Calu3 (cell line): Measurements from ENCODE around the gene C22orf42. TPM values are rescaled to one million over a fixed set of nuclear protein-coding genes. Genes with fewer than 3 reads are reported as not detected.

Experiments
- BruUV-seq: library from RNA; stranded (reverse); fragments of 400-500 nt; replicated peaks from 2 replicates; lab custom pipeline; 2021; lab: Mats Ljungman, UMichigan
- CTCF ChIA-PET: fragments of 300-600 bp; sonication (Branson Sonifier 250); formaldehyde crosslinking; loops from one replicate; lab custom pipeline; 2022; ENCODE audit warnings: antibody characterized with exemption; lab: Charles Lee
- DNase-seq: peaks from one replicate; pipeline ENCODE4 v3.0.0; 2022
- H3K27ac Mint-ChIP-seq: one replicate; pipeline ENCODE4 v1.8.0; 2022; ENCODE audit warnings: mixed read lengths; ENCODE audit not compliant: unreplicated experiment
- H3K27me3 Mint-ChIP-seq: one replicate; pipeline ENCODE4 v1.8.0; 2022; ENCODE audit warnings: mixed read lengths; ENCODE audit not compliant: unreplicated experiment
- H3K36me3 Mint-ChIP-seq: one replicate; pipeline ENCODE4 v1.8.0; 2022; ENCODE audit warnings: mild to moderate bottlenecking, moderate library complexity, mixed read lengths; ENCODE audit not compliant: insufficient read depth, unreplicated experiment
- H3K4me1 Mint-ChIP-seq: one replicate; pipeline ENCODE4 v1.8.0; 2022; ENCODE audit warnings: mild to moderate bottlenecking, low read depth, mixed read lengths; ENCODE audit not compliant: unreplicated experiment
- H3K4me3 Mint-ChIP-seq: one replicate; pipeline ENCODE4 v1.8.0; 2022; ENCODE audit warnings: mild to moderate bottlenecking, low read depth, moderate library complexity, mixed read lengths; ENCODE audit not compliant: unreplicated experiment
- H3K9me3 Mint-ChIP-seq: one replicate; pipeline ENCODE4 v1.8.0; 2022; ENCODE audit warnings: low read depth, mixed read lengths; ENCODE audit not compliant: unreplicated experiment
- intact Hi-C: fragments of 100-400 bp; cut with micrococcal nuclease; formaldehyde crosslinking; loops from one replicate; pipeline ENCODE4 v1.10.0; 2022; ENCODE audit not compliant: unreplicated experiment
- total RNA-seq: library from RNA; stranded (reverse); gene quantifications from 2 replicates; pipeline ENCODE4 v1.2.3, GENCODE V29; 2022
- TF ChIP-seq, protein P1 (sequence below): fragments of 200-600 bp; IDR thresholded peaks from one replicate; pipeline ENCODE4 v1.8.0; 2022; ENCODE audit warnings: antibody characterized with exemption; ENCODE audit not compliant: unreplicated experiment

The C22orf42 gene
- total RNA-seq, 1 experiment from 2014 or later, result not detected

DNA sequence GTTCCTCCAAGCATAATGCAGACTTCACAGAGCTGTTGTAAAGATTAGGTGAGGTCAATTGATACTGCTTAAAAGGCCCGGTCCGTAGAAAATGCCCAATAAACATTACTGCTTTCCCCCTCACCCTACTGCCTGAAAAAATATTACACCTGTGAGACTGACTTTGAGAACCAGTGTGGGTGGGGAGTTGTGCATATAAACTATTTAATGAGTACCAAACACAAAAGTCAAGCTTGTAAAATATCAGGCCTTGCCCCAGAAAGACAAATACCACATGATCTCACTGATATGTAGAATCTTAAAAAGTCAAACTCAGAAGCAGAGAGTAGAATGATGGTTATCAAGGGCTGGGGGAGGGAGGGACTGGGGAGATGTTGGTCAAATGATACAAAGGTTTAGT is 46.7 kb downstream of the C22orf42 start:
- CTCF ChIA-PET, result interaction anchor here (0.7 kb wide), 1 partner anchor 122 kb away, joined by 3 read pairs; no protein-coding TSS in a partner anchor
- H3K4me1 Mint-ChIP-seq, result no peaks in the 10 kb centered on the region
- TF ChIP-seq, protein P1, sequence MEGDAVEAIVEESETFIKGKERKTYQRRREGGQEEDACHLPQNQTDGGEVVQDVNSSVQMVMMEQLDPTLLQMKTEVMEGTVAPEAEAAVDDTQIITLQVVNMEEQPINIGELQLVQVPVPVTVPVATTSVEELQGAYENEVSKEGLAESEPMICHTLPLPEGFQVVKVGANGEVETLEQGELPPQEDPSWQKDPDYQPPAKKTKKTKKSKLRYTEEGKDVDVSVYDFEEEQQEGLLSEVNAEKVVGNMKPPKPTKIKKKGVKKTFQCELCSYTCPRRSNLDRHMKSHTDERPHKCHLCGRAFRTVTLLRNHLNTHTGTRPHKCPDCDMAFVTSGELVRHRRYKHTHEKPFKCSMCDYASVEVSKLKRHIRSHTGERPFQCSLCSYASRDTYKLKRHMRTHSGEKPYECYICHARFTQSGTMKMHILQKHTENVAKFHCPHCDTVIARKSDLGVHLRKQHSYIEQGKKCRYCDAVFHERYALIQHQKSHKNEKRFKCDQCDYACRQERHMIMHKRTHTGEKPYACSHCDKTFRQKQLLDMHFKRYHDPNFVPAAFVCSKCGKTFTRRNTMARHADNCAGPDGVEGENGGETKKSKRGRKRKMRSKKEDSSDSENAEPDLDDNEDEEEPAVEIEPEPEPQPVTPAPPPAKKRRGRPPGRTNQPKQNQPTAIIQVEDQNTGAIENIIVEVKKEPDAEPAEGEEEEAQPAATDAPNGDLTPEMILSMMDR, result no peak
- H3K36me3 Mint-ChIP-seq, result no peaks in the 10 kb centered on the region
- intact Hi-C loops, result no loop called here
- peaks cover 48% of the 10 kb centered on the region for H3K27me3 Mint-ChIP-seq
- DNase-seq, result no peak
- no TSS peak for BruUV-seq
- no peak overlapping the region for H3K27ac Mint-ChIP-seq
- H3K4me3 Mint-ChIP-seq, result no peak overlapping the region
- H3K9me3 Mint-ChIP-seq, result no peaks in the 10 kb centered on the region

DNA sequence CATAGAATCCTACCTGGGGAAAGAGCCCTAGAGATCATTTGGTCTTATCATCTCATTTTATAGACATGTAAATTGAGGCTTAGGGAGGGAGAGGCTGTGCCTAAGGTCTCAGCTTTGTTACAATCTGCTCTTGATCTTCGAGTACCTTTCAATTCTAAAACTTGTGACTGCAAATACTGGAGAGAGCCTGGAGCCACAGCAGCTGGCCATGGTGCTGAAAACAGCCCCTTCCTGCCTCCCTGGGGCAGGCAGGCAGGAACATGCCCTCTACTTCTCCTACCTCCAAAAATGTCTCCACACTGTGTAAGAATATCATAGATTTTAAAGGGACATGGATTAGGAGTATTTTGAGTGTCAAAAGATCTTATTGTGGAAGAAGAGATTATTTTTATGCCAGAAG is 52.2 kb downstream of the C22orf42 start:
- no peaks in the 10 kb centered on the region for H3K9me3 Mint-ChIP-seq
- DNase-seq, result peak; percentile 28

DNA sequence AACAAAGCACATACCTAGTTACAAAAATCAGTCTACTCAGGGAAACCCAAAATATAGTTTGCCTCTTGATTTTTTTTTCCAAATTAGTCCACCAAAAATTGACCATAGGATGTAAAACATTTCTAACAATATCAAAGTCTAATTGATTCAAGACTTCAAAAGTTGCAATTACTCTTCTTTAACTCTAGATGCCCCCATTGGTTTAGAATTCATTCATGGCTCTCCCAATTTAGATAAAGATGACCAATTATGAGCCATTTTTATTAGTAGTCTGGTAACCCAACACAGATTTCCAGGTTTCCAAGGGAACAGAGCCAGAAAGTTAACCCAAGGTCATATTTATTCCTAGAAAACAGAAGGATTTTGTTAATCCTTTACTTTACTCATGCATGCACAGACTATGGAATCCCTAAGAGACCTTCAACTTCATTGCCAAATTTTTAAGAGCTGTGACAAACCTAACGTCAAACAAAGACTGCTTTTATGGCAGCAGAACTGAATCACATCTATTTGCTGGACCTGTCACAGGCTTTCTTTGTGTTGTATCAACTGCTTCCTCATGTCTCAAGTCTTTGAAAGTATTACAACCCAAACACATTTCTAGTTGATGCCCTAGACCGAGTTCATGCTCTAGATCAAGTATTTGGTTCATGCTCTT is 55.3 kb downstream of the C22orf42 start:
- Mint-ChIP-seq H3K4me1 (peaks cover 18% of the 10 kb centered on the region), H3K36me3 (no peaks in the 10 kb centered on the region), H3K9me3 (no peaks in the 10 kb centered on the region), H3K4me3 (no peak overlapping the region), H3K27me3 (no peaks in the 10 kb centered on the region), H3K27ac (no peak overlapping the region)
- CTCF ChIA-PET, result interaction anchor here (0.6 to 1.9 kb wide), 5 partner anchors 20 to 562 kb away, joined by 3 to 13 read pairs (median 5); no protein-coding TSS in a partner anchor
- TF ChIP-seq, protein P1, result peak; percentile 40
- DNase-seq, result no peak
- intact Hi-C loops, result loop anchor here (1.0 to 5.0 kb wide), 4 partner anchors 99 to 254 kb away; partner anchors contain the start of gene RFPL3
- BruUV-seq, result no TSS peak

More for the DNA sequence above, 52.2 kb downstream of the C22orf42 start:
- CTCF ChIA-PET, result no interaction called here
- Mint-ChIP-seq H3K4me3 (no peak overlapping the region), H3K27me3 (peaks cover 26% of the 10 kb centered on the region), H3K4me1 (no peaks in the 10 kb centered on the region), H3K27ac (no peak overlapping the region), H3K36me3 (no peaks in the 10 kb centered on the region)
- TF ChIP-seq, protein P1, result no peak
- intact Hi-C loops, result no loop called here
- BruUV-seq, result no TSS peak

DNA sequence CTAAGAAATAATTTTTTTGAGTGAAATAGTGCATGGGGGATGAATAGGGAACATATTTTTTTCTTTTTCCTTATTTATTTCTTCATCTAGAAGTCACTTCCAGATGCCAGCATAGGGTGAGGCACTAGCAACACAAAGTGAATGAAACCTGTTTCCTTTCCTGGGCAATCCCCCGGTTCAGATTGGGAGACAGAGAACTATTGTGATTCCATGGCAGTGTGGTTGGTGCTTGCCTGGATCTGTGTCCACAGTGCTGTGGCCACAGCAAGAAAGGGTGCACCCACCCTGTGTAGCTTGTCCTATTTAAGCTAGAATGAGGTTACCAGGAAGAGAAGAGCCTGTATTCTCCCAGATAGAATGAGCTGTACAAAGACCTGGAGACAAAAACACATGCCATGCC is 58.4 kb downstream of the C22orf42 start:
- Mint-ChIP-seq H3K4me3 (no peak overlapping the region), H3K27me3 (no peaks in the 10 kb centered on the region), H3K36me3 (no peaks in the 10 kb centered on the region), H3K4me1 (peaks cover 18% of the 10 kb centered on the region), H3K27ac (no peak overlapping the region), H3K9me3 (no peaks in the 10 kb centered on the region)
- TF ChIP-seq, protein P1, result no peak
- BruUV-seq, result no TSS peak
- DNase-seq, result peak; percentile 58
- intact Hi-C loops, result loop anchor here (5.0 kb wide), 1 partner anchor 257 kb away; the partner anchor contains the start of gene RFPL3
- CTCF ChIA-PET, result interaction anchor here (1.7 kb wide), 1 partner anchor 130 kb away, joined by 4 read pairs; no protein-coding TSS in a partner anchor

Other genes starting within 250 kb of the C22orf42 start
- 179 and 197 TPM in 2 replicates for gene YWHAH, start 214.8 kb downstream of the C22orf42 start, total RNA-seq
- gene SLC5A1, start 116.0 kb downstream of the C22orf42 start, total RNA-seq, result 7.5 and 8.6 TPM in 2 replicates
- gene RFPL2, start 45.8 kb upstream of the C22orf42 start, total RNA-seq, result 0.52 and 0.71 TPM in 2 replicates
- not detected in 2 replicates for gene SLC5A4, start 96.0 kb upstream of the C22orf42 start, total RNA-seq
- not detected in 2 replicates for gene RFPL3, start 198.6 kb upstream of the C22orf42 start, total RNA-seq